IPS-18c (cell line): ENCODE results near the gene TMOD1.
"Not testable (repeated sequence)": the region's sequence is repeated elsewhere in the genome, so short reads cannot be mapped to it uniquely, and the experiment has no call there.

Experiments
- H3K4me3 ChIP-seq: 2 replicates; pipeline ENCODE4 v1.7.0; 2013; ENCODE audit warnings: low read depth, mild to moderate bottlenecking, low read length, moderate library complexity; ENCODE audit not compliant: insufficient read depth
- H3K9me3 ChIP-seq: one replicate; pipeline ENCODE4 v1.6.1; 2013; ENCODE audit warnings: mild to moderate bottlenecking, low read length, moderate library complexity; ENCODE audit not compliant: control insufficient read depth, insufficient read depth

Gene TMOD1

DNA sequence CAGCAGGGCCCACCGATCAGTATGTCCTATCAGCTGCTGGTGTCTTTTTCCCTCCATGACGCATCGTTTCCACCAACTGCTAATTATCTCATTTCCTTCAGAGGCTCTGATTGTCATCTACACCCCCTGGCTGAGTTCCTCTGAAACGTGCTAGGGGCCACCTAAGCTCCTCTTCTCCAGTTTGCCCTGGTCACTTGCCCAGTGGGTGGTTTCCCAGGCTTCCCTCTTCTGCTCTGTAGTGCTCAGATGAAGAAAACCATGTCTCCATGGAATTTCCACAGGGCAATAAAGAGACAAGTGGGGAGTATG lies 66.4 kb downstream of the TMOD1 start:
- Histone ChIP-seq H3K4me3 (no peak overlapping the region), H3K9me3 (no peaks in the 10 kb centered on the region)

DNA sequence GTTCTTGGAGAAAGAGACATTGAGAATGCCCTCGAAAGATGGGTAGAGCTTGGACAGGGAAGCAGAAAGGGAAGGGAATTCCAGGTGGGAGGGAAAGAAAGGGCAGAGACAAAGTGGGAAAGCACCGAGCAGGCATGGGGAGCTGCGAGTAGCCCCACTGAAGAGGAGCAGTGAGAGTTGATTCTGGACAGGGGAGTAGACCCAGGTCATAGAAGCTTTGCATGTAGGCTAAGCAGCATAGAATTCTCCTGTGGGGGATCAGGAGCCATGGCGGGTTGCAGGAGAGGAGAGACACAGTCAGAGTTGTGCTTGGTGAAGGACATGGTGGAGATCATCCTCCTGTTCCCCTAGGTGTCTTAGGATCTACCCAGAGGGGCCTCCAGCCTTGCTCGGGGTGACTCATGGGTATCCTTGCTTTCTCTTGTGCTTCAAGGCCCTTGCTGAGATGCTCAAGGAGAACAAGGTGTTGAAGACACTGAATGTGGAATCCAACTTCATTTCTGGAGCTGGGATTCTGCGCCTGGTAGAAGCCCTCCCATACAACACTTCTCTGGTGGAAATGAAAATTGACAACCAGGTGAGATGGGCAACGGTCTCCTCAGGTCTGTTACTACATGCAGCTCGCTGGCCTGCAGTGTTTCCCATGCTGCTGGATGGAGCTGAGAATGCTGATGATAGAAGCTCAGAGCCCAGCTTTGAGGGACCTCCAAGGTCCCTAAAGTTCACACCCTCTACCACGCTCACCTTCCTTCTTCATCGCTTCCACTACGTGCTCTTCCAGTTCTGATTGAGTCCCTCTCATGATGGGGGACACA lies 67.2 kb downstream of the TMOD1 start:
- no peak overlapping the region for H3K4me3 ChIP-seq
- H3K9me3 ChIP-seq: no peaks in the 10 kb centered on the region

DNA sequence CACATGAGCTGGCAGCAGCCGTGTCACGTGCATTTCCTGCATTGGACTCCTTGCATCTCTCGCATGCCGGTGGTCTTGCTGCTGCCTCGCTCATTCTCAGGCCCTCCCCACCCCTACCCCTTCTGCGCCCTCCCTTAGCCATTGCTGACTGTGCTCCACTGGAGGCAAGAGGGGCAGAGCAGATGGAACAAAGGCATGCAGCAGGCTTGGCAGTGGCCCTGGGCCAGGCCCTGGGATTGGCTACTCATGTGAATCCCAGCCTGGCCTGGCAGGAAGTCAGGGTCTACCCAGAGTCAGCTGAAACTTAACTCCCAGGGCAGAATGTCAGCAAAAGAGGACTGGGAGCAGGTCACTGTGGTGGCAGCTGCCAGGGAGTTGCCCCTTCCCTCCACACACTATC lies 69.4 kb downstream of the TMOD1 start:
- H3K4me3 ChIP-seq: no peak overlapping the region
- H3K9me3 ChIP-seq: no peaks in the 10 kb centered on the region

DNA sequence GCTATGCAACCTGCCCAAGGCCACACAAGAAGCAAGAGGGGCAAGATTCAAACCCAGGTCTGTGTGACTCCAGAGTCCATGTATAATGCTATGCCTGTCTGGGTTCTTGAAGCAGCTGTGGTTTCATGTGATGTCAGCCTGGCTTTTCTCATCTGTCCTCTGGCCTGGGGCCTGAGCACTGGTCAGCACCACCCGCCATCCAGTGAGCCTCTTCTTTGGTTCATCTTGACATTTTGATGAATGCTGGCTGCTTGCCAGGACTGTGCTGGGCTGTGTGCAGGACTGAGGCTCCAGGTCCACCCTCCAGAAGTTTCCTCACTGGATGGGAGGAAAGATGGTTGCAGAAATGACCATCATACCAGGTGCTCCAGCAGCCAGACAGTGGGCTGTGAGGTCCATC lies 70.2 kb downstream of the TMOD1 start:
- H3K9me3 ChIP-seq: no peaks in the 10 kb centered on the region
- H3K4me3 ChIP-seq: no peak overlapping the region

DNA sequence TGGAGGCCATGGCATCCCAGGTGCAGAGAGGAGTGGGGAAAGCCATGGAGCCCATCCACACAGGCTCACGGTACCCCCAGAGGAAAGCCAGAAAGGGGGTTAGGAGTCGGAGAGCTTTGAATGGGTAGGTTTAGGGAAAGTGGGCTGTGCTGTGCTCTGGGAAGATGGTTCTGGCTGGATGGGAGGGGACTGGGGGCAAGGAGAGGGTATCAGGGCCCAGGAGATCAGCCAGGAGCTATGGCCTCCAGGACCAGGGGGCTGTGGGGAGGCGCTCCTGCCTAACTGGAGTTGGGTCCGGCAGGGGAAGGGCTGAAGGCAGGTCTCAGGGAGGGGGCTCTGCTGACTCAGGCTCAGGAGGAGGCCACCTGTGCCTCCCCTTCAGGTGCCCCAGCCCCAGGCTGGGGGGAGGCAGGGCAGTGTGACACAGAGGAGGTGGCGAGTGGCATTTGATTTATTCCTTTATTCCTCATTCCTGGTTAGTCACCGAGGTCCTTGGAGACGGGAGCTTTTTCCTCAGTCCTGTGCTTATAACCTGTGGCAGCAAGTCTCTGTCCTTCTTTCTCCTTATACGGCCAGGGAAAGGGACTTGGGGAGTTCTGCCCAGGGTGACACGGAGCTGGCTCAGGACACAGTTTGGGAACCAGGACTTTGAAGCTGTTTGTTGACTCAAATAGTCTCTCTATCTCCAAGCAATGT lies 70.9 kb downstream of the TMOD1 start:
- no peaks in the 10 kb centered on the region for H3K9me3 ChIP-seq
- H3K4me3 ChIP-seq: no peak overlapping the region

DNA sequence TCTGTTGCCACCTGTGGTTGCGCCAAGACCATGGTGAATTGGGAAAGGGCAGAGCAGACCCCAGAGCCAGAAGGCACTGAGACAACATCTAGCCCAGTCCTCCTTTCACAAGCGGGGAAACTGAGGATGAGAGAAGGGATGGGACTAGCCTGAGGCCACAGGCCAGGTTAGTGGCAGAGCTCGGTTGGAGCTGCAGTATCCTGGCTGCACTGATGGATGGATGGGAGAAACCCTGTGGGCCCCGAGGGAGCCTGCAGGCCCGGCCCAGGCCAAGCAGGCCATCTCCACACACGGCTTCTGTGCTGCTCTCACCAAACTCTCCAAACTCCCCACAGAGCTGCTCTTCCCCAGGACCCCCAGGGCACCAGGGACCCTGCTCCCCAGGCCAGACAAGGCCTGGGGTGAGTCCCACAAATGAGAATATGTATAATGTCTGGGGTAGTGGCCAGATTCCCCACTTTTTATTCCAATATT lies 71.5 kb downstream of the TMOD1 start:
- no peaks in the 10 kb centered on the region for H3K9me3 ChIP-seq

DNA sequence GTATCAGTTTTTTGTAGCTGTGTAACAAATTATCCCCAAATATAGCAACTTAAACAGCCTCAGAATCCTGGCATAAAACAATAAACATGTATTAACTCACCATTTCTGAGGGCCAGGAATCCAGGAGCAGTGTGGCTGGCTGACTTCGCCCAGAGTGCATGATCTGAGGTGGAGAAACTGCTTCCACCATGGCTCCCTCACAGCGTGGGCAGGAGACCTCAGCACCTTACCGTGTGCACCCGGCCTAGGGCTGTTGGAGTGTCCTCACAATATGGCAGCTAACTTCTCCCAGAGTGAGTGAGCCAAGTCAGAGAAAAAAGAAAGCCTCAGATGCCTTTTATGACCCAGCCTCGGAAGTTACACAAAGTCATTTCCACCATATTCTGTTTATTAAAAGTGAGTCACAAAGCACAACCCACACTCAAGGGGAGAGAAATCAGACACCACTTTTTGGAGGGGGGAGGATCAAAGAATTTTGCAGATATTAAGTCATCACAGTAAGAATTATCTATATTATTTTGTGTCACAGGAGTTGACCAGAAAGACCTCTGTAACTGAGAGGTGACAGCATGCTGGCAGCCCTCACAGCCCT lies 72.1 kb downstream of the TMOD1 start:
- Histone ChIP-seq H3K9me3 (no peaks in the 10 kb centered on the region), H3K4me3 (no peak overlapping the region)

More for the DNA sequence above, 71.5 kb downstream of the TMOD1 start:
- H3K4me3 ChIP-seq: no peak overlapping the region

DNA sequence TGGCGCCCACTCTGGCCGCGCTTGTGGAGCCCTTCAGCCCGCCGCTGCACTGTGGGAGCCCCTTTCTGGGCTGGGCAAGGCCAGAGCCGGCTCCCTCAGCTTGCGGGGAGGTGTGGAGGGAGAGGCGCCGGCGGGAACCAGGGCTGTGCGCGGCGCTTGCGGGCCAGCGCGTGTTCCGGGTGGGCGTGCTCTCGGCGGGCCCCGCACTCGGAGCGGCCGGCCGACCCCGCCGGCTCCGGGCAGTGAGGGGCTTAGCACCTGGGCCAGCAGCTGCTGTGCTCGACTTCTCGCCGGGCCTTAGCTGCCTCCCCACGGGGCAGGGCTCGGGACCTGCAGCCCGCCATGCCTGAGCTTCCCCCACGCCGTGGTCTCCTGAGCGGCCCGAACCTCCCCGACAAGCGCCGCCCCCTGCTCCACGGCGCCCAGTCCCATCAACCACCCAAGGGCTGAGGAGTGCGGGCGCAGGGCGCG lies 72.7 kb downstream of the TMOD1 start:
- H3K4me3 ChIP-seq, H3K9me3 ChIP-seq: not testable (repeated sequence)

DNA sequence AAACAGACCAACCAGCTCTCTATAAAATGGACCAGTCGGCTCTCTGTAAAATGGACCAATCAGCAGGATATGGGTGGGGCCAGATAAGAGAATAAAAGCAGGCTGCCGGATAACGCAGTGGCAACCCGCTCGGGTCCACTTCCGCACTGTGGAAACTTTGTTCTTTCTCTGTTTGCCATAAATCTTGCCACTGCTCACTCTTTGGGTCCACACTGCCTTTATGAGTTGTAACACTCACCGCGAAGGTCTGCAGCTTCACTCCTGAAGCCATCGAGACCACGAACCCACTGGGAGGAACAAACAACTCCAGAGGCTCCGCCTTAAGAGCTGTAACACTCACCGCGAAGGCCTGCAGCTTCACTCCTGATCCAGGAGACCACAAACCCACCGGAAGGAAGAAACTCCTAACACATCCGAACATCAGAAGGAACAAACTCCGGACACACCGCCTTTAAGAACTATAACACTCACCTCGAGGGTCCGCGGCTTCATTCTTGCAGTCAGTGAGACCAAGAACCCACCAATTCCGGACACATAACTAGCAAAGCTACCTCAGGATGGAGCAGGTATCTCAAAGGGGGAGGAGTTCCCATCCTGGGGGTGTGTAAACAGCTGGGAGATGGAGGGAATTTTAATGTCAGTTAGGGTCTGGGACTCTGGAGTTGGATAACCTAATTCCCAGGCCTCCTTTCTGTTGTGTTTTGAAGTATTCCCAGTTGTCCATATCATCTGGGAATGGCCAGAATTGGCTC lies 73.6 kb downstream of the TMOD1 start:
- not testable (repeated sequence) for H3K4me3 ChIP-seq, H3K9me3 ChIP-seq

DNA sequence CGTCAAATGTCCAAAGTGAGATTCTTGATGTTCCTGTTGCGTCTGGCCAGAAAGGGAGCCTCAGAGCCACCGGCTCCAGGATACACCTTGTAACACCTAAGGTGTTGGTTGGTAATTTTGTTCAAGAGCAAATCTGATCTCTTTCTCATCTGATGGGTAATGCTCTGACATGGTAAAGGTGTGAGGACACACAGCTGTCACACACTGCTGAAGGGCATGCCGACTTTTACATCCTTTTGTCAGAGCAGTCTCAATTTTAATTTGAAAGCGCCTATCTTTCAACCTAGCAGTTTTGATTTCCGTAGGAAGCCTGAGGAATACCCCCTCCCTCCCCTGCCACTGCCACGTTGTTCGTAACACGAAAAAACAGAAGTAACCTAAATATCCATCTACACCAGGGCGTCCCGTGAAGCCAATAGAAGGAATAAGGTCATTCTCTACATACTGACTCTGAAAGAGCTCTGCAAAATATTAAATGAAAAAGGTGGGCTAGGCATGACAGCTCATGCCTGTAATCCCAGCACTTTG lies 74.3 kb downstream of the TMOD1 start:
- no peak overlapping the region for H3K4me3 ChIP-seq

DNA sequence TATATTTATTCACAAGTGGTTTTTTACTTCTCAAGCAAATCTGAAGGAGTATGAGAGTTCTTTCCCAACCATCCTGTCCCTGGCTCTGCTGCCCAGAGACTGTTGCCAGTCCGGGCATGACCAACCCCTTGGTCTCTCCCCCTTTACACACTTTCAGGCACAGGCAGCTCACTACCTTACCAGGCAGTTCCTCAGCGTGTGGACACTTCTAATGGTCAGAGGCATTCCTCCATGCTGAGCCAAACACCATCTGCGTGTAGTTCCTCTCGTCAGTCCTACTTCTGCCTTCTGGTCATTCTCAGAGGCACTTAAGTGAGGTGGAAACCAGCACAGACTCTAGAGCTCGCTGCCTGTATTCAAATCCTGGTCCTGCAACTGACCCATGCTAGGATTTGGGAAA lies 75.6 kb downstream of the TMOD1 start:
- H3K4me3 ChIP-seq: no peak overlapping the region
- H3K9me3 ChIP-seq: no peaks in the 10 kb centered on the region

More for the DNA sequence above, 74.3 kb downstream of the TMOD1 start:
- no peaks in the 10 kb centered on the region for H3K9me3 ChIP-seq

DNA sequence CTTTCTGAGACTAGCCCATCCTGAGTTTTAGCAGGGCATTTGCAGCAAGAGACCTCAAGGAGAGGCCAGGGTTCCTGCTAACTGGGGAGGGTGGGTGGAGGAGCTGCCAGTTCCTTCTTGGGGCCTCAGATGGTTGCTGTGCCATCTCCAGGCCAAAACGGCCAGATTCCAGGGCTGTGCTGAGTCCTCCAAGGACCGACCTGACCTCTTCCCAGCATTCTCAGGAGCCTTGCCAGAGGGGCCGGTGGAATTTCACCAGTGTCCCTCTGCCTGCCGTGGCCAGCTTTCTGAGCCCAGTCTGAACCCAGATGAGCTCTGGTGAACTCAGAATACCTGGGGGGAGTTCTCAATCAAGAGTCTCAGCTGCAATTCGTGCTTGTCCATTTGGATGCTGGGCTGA lies 77.4 kb downstream of the TMOD1 start:
- Histone ChIP-seq H3K9me3 (no peaks in the 10 kb centered on the region), H3K4me3 (no peak overlapping the region)

DNA sequence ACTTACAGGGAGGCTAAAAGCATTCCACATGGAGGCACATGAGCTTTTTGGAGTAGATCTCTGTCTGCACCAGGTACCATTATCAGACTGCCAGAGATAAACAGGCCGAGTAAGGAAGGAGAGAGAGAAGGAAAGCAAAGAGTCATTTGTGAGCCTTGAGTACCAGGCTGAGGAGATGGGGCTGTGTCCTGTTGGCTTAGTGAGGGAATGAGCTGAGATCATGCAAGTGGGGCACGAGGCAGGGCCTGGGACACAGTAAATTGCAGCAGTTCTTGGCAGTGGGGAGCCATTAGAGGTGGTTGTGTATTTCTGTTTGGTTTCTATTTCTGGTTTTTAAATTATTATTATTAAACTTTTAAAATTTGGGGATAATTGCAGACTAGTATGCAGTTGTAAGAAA lies 78.4 kb downstream of the TMOD1 start:
- Histone ChIP-seq H3K9me3 (no peaks in the 10 kb centered on the region), H3K4me3 (no peak overlapping the region)

DNA sequence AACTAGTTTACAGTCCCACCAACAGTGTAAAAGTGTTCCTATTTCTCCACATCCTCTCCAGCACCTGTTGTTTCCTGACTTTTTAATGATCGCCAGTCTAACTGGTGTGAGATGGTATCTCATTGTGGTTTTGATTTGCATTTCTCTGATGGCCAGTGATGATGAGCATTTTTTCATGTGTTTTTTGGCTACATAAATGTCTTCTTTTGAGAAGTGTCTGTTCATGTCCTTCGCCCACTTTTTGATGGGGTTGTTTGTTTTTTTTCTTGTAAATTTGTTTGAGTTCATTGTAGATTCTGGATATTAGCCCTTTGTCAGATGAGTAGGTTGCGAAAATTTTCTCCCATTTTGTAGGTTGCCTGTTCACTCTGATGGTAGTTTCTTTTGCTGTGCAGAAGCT lies 80.1 kb downstream of the TMOD1 start:
- H3K9me3 ChIP-seq, H3K4me3 ChIP-seq: not testable (repeated sequence)

DNA sequence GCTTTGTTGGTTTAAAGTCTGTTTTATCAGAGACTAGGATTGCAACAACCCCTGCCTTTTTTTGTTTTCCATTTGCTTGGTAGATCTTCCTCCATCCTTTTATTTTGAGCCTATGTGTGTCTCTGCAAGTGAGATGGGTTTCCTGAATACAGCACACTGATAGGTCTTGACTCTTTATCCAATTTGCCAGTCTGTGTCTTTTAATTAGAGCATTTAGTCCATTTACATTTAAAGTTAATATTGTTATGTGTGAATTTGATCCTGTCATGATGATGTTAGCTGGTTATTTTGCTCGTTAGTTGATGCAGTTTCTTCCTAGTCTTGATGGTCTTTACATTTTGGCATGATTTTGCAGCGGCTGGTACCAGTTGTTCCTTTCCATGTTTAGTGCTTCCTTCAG lies 83.3 kb downstream of the TMOD1 start:
- not testable (repeated sequence) for H3K4me3 ChIP-seq

DNA sequence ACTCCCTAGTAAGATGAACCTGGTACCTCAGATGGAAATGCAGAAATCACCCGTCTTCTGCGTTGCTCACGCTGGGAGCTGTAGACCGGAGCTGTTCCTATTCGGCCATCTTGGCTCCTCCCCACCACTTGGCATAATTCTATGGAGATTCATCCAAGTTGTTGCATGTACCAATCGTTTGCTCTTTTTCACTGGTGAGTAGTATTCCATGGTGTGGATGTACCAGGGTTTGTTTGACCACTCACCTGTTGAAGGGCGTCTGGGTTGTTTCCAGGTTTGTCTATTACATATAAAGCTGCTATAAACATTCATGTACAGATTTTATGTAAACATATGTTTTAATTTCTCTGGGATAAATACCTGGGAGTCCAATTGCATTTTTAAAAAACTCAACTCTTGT lies 85.4 kb downstream of the TMOD1 start:
- H3K4me3 ChIP-seq, H3K9me3 ChIP-seq: not testable (repeated sequence)

More for the DNA sequence above, 83.3 kb downstream of the TMOD1 start:
- not testable (repeated sequence) for H3K9me3 ChIP-seq

DNA sequence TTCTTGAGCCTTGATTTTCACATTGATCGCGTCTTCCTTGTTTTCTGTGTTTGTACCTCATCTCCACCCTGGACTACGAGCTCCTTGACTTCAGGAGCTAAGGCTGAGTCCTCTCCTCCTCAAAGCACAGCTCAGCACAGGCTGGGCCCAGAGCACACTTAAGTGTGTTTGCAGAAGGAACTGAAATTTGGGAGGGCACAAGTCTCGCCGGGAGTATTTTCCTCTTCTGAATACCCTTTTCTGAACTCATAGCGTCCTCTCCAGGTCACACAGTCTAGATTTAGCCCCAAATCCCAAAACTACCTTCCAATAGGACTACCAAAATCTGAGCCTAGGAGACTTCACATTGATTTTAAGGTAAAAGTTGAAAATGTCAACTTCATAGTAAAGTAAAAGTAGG lies 90.1 kb downstream of the TMOD1 start:
- H3K9me3 ChIP-seq: no peaks in the 10 kb centered on the region

More for the DNA sequence above, 90.1 kb downstream of the TMOD1 start:
- no peak overlapping the region for H3K4me3 ChIP-seq
